ENCODE measurements around the gene BARX2.
"Not testable (repeated sequence)": the region's sequence is repeated elsewhere in the genome, so short reads cannot be mapped to it uniquely, and the experiment has no call there.

The BARX2 gene, protein sequence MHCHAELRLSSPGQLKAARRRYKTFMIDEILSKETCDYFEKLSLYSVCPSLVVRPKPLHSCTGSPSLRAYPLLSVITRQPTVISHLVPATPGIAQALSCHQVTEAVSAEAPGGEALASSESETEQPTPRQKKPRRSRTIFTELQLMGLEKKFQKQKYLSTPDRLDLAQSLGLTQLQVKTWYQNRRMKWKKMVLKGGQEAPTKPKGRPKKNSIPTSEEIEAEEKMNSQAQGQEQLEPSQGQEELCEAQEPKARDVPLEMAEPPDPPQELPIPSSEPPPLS

DNA sequence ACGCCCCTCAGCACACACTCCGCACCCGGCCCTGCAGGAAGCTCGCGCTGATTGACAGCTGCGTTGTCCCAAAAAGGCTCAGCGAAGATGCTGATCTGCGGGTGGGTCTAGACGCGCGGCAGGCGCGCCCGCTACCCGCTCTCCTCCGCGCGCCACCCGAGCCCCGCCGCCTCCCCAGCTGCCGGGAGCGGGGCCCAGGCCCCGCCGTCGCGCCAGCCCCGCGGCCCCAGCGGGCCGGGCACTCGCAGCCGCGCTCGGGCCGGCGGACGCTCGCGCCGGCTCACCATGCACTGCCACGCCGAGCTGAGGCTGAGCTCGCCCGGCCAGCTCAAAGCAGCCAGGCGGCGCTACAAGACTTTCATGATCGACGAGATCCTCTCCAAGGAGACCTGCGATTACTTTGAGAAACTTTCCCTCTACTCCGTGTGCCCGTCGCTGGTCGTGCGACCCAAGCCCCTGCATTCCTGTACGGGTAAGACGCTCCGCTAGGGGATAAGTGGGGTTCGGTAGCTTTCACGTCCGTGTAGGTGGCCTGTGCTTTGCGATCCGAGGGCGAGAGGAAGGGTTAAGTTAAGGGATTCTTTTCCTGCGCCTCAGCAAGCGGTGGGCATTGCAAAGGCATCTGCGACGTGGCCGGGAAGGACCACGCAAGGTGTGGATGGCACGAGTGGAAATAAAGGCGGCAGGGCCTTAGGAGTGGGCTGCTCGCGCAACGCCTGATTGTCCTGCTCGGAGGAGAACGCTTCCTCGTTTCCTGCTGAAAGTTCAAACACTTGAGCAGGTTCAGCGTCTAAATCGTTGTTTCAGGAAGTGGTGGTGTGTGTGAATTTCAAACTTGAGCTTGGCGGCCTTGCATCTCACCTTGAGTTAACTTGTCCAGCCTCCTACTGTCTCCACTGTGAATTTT lies at the start of gene BARX2:
TSS of gene BARX2 (plus strand) at position 98 of the 907 bp plus-strand sequence. CDS start at position 286, 188 bp downstream.
- DNase-seq = peak; percentile 58

DNA sequence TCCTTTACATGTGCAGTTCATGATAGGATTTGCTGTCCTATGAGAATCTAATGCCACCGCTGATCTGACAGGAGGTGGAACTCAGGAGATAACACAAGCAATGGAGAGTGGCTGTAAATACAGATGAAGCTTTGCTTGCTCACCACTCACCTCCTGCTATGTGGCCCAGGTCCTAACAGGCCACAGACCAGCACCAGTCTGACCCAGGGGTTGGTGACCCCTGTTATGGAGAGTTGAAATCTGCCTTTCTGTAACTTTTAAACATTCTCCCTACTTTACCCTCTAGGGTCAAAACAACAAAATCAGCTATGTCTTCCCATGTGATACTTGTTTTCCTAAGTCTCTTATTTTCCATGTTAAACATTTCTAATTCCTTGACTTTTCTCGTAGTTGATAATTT lies 48.7 kb upstream of the BARX2 start:
- no peak for DNase-seq

DNA sequence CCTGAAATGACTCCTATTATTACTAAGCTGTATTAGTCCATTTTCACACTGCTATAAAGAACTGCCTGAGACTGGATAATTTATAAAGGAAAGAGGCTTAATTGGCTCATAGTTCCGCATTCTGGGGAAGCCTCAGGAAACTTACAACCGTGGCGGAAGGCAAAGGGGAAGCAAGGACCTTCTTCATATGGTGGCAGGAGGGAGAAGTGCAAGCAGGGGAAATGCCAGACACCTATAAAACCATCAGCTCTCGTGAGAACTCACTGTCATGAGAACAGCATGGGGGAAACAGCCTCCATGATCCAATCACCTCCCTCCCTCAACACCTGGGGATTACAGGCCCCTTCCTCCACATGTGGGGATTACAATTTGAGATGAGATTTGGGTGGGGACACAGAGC lies 47.9 kb upstream of the BARX2 start:
- DNase-seq = not testable (repeated sequence)

DNA sequence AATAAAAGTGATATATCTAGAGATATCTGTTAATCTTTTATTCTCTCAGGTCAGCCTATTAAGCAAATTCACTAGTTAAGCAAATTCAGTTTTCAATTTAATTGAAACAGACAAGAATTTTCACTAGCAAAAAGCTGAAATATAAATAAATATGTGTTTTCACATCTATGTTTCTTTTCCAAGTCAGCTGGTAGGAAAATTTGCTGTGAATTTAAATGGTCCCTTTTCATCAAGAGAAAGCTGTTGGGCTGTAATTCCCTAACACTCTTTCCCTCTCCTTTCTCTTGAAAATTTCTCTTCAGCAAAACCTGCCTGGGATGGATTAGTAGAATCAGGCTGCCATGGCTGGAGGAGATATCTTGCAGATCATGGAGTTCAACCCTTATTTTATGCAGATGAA lies 46.9 kb upstream of the BARX2 start:
- no peak for DNase-seq

DNA sequence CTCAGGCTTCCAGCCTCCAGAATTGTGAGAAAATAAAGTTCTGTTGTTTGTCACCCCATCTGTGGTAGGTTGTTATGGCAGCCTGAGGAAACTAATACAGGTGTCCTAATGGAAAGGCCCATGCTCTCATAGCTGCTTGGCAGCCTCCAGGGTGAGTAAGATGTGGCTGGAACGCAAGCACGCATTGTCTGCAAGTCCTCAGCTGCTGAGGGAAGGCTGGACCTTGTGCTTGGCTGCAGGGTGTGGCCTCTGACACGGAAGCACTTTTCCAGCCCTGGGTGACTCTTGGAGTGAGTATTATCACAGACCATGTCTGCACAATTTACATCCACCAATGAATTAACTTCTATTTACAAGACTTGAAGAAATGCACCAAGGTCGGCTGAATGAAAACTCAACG lies 44.4 kb upstream of the BARX2 start:
- peak; percentile 8 for DNase-seq

DNA sequence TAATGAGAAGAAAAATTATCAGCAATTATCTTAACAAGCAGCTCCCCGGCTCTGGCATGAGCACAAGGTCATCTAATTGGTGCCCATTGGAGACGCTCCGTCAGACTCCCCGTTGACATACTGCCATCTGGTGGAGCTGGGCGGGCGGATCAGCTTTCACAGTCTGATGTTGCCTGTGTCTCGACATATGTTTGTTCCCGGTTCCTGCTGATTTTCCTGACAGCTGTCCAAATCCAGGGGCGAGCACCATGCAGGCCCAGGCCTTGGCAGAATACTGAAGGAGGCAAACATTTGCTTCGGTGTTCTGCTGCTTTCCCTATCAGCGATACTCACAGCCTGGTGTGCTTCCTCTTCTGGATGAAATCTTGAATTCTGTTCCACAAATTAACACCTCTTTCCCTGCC lies 43.8 kb upstream of the BARX2 start:
- peak; percentile 71 for DNase-seq

DNA sequence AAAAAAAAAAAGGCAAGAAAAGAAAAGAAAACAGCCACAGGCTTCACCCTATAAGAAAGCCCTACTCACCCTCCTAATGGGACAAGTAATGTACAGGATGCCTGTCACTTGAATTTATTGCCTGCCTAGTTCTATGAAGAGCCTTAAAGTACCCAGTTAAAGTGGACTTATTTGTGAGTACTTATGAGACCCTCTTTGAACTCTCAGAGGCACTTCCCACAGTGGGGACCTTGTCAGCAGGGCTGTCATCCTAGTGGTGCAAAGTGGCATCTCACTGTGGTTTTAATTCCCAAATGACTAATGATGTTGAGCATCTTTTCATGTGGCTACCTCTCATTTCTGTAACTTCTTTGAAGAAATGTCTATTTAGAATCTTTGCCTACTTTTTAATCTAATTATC lies 41.8 kb upstream of the BARX2 start:
- DNase-seq = peak; percentile 3

DNA sequence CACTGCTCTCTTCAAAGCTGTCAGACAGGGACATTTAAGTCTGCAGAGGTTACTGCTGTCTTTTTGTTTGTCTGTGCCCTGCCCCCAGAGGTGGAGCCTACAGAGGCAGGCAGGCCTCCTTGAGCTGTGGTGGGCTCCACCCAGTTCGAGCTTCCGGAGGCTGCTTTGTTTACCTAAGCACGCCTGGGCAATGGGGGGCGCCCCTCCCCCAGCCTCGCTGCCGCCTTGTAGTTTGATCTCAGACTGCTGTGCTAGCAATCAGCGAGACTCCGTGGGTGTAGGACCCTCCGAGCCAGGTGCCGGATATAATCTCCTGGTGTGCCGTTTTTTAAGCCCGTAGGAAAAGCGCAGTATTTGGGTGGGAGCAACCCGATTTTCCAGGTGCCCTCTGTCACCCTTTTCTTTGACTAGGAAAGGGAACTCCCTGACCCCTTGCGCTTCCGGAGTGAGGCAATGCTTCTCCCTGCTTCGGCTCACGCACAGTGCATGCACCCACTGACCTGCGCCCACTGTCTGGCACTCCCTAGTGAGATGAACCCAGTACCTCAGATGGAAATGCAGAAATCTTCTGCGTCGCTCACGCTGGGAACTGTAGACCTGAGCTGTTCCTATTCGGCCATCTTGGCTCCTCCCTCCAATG lies 31.2 kb upstream of the BARX2 start:
- not testable (repeated sequence) for DNase-seq

DNA sequence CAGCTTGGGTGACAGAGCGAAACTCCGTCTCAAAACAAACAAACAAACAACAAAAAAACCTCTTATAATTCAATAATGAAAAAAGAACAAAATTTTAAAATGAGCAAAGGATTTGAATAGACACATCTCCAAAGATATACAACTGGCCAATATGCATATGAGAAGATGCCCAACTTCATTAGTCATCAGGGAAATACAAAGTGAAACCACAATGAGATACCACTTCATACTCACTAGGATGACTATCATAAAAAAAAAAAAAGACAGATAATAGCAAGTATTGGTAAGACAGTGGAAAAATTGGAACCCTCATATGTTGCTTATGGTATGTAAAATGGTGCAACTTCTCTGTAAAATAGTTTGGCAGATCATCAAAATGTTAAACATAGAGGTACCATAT lies 28.7 kb upstream of the BARX2 start:
- peak; percentile 2 for DNase-seq

DNA sequence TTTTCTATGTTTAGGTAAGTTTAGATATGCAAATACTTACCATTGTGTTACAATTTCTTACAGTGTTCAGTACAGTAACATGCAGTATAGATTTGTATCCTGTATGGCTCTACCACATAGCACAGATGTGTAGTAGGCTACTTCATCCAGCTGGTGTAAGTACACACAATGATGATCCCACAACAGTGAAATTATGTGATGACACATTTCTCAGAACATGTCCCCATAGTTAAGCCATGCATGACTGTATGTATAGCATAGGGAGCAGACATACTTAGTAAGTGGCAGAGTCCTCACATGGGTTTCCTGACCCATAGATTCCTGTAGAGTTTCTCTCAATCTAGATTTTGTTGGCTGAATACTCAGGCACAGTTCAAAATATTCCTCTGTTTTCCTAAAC lies 26.8 kb upstream of the BARX2 start:
- DNase-seq = no peak

DNA sequence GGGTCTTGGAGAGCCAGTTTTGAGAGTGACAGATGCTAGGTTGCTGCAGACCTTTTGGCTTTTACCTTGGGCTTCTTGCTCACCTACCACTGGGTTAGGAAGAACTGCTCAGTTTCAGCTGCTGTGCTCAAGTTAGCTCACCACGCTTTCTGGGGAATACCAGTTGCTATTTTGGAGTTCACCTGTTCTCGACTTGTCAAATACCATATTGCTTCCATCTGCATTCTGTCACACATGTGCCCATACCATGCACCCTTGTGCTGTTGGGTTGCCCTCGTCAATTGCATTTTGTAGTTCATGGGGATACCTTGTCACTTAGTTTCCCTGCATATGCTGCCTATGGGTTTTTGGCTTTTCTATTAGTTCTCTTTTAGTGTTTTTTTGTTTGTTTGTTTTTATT lies 23.0 kb upstream of the BARX2 start:
- no peak for DNase-seq

DNA sequence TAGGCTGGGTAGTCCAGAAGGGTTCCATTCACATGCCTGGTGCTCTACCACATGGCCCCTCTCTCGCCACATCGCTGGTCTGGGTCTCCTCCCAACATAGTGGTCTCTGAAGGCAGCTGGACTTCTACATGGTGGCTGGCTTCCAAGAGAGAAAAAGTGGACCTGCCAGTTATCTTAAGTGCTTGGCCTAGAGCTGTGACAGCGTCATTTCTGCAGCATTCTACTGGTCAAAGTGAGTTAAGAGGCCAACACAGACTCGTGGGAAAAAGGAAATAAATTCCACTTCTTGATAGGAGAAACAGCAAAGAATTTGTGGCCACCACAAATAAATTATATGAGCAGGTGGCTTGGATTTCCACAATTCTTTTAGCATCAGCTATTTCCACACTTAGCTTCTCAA lies 21.0 kb upstream of the BARX2 start:
- no peak for DNase-seq

DNA sequence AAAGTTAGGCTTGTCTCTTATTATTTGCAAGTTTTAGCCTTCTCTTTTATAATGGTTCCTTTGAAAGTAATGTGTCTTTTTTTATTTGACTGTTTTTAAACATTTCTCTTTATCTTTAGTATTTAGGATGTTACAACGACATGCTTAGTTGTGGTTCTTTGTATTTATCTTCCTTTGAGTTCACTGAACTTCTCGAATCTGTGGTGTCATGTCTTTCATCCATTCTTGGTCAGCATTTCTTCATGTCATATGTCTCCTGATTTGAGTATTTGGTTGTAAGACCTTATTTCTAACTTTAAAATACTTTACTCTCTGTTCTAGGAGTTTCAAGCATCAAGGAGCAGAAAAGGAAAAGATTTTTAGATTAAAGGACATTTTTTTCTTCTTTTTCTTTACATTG lies 15.9 kb upstream of the BARX2 start:
- no peak for DNase-seq

DNA sequence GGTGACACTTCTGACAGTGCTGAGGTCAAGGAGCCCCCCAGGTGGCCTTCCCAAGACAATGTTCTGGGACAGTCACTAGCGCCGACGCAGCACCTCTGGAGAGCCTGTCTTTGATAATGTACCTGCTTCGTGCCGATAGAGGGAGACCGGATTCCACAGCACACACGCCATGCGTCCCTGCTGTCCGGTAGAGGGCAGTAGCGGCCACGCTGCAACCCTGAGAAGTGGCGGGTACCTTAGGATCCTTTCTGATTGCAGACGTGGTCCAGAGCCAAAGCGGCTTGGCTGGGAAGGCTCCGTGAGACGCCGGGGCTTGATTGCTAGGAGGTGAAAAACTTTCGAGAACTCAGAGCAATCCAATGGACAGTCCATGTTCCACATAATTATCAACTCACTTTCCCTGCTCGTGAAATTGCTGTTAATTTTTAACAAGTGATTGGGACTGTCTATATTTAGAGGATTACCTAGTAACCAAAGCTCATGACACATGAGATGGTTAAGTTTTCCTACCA lies 11.4 kb upstream of the BARX2 start:
- DNase-seq = peak; percentile 80

DNA sequence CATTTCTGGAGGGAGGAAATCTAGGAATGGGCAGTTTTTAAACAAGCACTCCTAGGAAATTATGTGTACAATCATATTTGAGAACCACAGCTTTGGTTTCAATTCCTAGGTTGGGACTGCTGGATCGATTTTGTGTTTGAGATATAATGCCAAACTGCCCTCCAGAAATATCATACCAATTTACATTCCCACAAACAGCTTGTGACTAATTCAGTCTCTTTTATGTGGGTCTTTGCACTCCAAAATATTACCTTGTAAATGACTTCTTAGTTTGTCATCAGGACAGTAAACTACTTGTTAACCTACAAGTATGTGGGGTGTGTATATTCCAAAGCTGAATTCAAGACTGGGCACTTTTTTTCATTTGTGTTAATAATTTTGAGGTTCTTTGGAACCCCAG lies 9.8 kb upstream of the BARX2 start:
- no peak for DNase-seq

DNA sequence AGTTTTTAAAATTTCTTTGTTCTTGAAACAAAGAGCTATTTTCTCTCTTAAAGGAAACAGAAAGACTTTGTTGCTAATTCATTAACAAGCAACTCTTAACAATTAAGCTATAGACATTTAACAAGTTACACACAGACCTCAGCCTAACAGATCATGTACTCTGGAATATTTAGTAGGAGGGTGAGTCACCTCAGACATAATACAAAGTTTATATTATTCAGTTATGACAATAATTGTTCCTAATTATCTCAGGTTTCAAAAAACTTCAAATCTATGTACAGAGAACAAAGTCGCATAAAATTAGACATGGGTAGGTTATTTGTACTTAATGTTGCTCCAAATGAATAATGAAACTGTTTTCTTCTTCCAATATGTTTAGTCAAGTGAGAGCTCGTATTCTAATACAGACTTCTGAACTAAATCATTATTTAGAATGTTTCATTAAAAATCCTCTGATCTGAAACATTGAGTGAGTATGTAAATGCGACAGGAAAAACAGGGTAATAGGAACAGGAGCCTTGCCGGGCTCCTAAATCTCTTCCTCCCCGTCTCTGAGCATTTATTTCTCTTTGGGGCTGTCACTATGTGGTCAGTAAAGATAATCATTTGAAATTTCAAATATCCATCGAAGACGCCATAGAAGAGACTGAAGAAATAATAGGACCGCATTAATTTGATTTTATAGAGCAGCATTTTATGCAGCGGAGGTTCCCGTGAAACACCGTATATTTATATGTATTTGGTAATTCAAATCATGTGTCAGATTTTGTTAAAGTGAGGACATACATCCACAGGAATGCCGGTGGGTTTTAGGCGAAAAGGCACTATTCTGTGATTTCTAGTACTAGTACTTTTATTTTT lies 8.7 kb upstream of the BARX2 start:
- no peak for DNase-seq

DNA sequence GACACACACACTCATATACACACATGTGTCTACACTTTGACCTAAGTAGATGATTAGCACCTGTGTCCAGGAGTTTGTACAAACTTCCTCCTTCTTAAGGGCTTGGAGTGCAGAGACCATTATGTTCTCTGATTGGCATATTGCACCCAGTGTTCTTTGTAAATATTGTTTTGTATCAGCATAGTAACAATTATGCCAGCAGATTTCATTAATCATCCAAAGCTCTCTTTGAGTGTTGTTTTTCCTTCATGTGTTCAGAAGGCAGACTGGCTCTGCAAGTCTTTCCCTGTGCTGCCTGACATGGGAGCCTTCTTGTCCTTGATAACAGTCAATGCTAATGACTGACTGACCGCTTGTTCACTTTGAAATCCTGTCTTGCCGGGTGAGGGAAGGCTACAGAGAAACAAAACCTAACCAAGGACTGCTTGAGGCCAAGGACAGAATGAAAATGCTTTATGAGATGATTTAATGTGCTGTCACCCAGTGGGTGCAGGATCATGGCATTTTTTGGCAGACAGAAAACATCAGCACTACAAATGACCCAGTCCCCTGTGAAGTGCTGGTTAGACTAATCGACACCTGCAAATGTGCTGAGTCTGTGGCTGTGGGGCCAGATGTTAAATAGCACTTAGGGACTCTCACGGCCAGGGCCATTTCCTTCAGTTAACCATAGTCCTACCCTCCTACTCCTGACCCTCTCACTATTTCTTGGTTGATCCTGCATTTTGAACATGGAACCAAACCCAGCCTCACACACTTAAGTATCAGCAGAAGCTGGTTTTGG lies 6.6 kb upstream of the BARX2 start:
- no peak for DNase-seq

DNA sequence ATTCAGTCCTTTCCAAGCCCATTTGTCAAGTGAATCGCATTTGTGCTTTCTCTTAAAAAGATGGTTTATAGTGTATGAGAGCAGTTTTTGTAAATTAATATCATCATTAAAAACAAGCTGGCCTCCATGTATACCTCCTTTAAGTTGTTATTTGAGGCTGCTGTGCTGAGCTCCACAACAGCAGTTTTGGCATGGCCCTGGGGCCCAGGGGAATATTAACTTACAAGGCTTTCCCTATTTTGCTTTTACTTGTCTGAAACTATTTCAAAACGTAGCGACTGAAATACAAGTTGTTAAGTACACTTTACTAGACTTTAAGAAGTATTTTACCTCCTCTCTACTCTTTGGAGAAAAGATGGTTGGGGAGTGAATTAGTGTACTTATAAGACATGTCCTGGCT lies 4.9 kb upstream of the BARX2 start:
- DNase-seq = no peak

DNA sequence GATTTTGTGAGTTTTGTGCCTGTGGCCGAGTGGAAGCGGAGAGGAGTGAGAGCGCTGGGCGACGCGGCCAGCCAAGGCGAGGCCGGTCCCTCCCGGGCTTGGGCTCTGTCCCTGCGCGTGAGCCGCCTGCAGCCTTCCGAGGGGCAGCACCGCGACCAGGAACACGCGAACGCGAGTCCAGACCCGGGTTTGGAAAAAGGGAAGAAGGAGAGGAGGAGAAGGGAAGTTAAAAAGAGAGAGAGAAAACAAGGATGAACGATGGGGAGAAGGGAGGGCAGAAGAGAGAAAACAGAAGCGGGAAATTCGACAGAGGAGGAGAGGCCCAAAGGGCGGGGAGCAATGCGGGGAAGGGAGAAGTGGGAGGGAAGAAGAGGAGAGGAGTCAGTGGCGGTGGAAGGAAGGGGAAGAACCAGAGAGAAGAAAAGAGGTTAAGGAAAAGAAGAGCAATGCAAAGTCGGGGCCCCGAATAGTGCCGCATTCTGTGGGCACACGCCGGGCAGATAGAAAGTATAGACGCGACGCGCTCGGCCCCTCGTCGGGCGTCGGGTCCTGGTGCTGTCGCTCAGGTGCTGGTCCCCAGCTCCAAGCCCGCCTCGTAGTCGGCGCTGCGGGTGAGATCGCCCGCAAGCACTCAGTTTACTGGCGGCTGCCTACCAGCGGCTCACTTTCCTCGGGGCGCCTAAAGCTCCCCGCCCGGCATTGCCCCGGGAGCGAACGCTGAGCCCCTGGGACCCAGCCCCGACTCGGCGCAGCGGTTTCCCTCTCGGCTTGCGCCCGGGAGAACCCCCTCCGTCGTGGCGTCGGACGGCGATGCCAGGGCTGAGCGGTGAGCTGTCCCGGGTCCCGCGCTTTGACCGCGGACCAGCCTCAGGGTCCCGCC lies 2.8 kb upstream of the BARX2 start:
- DNase-seq = no peak

DNA sequence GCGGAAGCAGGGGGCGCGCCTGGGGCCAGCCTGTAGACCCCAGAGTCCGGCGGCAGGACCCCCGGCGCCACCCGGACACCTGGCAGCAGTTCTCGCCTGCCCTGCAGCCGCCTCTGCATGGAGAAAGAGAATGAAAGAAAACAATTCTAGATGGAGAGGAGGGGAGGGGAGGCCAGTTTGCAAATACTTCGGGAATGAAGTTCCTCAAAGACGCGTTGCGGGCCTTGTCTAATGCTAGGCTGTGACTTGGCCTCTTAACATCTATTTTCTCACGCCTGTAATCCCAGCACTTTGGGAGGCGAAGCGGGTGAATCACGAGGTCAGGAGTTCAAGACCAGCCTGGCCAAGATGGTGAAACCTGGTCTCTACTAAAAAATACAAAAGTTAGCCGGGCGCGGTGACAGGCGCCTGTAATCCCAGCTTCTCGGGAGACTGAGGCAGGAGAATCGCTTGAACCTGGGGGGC lies 2.1 kb upstream of the BARX2 start:
- DNase-seq = peak; percentile 14

Data from fibroblast of skin of right biceps (primary cell).